NCI-H345 treated with DMSO at 0.1 percent for 48 hours (cell line): ENCODE data around the gene ESPL1.

Experiments
- DNase-seq: peaks from one replicate; lab custom pipeline; 2025; ENCODE audit not compliant: unreplicated experiment; lab: John Stamatoyannopoulos, UW

The ESPL1 gene

DNA sequence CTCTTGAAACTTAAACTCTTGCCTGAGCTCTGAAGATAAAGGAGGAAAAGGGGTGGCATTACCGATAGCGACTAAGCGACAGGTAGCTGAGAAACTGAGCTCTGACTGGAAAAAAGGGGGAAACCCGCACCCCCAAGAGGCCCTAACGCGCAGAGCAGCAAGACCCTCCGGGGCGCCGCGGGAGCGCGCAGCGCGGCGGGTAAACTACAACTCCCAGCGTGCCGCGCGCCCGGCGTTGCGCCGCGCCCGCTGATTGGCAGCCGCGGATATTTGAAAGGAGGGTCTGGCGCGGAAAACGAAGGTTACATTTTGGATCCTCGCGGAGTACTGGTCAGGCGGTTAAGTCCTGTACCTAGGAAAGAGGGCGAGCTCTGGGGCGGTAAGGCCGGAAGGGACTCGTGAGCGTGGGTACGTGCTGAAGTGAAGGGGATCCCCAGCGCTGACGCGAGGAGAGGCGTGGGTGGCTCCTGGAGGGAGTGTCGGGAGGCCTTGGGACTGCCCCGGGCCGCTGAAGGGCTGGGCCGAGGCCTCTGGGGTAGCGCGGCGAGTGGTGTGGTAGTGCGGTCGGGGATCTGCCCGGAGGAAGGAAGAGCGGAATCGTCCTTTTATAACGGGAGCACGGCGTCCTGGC, at the start of gene ESPL1:
Gene ESPL1 (plus strand): TSS at position 301 of the 631 bp plus-strand sequence. CDS start 468 bp downstream, outside the sequence.
- peak; percentile 51 for DNase-seq

DNA sequence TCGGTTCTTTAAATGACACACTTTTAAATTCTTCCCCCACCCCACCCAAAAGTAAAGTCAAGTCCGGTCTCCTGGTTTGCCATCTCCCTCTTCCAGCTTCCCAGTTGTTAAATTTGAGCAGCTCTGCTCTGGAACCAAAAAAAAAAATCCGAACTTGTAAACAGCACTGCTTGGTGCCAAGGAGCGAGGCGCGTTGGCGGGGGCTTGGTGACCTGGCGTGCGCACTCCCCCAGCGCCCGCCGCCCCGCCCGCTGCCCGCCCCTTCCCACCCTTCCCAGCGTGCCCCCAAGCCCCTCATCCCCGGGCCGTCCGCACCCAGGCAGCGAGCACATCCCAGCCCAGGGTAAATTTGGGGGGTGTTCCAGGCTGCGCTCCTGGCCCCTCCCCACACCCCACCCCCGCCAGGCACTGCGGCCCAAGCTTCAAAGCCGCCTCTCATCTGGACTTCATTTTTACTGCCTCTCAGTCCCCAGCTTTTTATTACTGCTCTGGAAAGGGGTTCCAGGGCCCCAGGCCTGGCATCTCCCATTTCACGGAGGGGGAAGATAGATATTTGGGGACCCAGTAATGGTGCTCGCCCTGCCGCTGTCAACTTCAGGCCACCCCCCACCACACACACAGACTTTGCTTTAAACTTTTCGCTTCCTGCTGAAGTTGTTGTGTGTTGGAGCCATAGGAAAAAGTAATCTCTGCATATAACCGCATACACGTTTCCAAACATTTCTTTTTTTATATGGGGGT, 49.4 kb upstream of the ESPL1 start:
- no peak for DNase-seq

DNA sequence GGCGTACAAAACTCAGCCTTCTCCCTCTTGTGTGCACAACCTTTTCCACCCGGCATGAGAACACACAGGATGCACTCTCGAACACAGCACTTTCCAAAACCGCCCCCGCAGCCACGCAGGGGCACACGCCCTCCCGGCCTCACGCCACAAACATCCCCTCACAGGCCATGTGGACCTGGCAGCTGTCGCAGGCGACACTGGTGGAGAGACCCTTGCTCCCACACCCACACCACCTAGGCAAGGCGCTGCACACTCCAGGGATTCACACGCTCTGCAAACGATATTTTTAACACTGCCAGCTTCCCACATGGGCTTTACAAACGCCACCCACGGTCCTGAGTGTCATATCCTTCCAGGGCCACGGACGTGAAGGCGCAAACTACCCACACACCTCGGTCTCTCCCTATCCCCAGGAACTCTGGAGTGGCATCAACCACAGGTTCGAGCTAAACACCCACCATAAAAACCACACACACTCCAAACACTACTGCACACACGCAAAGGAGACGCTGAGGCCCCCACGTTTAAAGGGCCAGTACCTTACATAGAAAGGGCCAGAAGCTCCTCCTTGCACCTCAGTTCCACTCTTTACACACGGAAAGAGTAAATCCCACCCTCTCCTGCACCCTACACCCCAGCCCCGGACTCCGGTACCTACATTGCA, 48.7 kb upstream of the ESPL1 start:
- DNase-seq = no peak

- peak; percentile 36 for DNase-seq
Observed at GRCh38 chr12:53219956-53220693, 48.0 kb upstream of the ESPL1 start.

DNA sequence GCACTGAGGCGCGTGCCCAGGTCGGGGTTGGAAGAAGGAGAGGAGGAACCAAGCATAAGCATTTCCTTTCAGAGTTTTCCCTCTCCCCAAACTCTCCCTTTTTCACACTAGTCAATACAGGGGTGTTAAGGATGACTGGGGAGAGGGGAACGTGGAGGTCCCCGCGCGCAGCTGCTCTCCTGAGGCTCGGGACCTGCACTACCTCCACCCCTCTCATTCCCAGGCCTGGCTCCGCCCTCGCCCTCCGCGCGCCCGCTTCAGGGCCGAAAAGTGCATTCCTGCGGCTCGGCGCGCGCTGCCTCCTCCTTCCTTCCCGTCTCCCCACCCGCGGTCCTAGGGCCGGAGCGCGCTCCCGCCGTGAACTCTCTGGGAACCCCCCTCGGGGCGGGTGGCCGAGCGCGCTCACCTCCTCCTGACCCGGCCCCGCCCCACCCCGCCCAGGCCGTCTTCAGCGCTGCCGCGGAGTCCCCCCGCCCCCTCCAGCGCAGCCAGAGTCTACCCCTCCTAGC, 47.4 kb upstream of the ESPL1 start:
- DNase-seq = peak; percentile 66

DNA sequence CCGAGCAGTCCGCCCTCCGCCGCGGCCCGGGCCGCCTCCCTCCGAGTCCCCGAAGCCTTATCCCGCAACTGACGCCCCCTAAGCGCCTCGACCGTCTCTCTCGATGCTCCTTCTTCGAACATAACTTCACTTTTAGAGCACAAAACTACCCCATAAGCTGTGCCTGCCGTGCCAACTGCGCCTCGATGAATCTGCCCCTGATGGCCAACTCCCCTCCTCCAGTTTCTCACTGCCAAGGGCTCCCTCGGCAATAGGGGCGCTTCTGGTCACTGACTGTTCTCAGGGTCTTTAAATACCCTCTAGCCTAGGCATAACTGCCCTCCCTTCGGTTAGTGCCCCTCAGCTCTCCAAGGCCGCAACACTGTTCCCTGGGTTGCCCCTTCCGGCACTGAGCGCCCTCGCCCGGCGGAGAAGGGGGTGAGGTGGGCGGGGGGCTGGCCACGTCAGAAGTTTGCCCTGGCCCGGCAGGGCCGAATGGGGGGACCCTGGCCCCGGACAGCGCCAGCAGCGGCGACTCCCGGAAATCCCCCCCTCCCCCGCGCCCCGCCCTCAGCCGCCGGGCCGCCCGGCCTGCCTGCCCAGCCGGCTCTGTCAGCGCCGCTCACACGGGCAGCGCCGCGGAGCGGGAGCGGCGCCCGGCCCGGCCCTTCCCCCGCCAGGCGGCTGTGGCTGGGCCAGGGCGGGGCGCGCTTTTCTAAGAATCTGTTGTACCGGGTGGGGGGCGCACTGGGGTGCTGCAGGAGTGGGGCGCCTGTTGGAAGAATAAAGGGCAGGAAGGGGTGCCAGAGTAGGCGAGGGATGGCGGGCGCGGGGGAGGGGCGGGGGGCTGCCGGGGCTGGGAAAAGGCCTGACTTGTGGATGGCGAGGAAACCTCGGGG, 46.7 kb upstream of the ESPL1 start:
- DNase-seq = peak; percentile 40

- no peak for DNase-seq
Observed at GRCh38 chr12:53222170-53222721, 45.9 kb upstream of the ESPL1 start.

- no peak for DNase-seq
Observed at GRCh38 chr12:53222806-53223261, 45.3 kb upstream of the ESPL1 start.

DNA sequence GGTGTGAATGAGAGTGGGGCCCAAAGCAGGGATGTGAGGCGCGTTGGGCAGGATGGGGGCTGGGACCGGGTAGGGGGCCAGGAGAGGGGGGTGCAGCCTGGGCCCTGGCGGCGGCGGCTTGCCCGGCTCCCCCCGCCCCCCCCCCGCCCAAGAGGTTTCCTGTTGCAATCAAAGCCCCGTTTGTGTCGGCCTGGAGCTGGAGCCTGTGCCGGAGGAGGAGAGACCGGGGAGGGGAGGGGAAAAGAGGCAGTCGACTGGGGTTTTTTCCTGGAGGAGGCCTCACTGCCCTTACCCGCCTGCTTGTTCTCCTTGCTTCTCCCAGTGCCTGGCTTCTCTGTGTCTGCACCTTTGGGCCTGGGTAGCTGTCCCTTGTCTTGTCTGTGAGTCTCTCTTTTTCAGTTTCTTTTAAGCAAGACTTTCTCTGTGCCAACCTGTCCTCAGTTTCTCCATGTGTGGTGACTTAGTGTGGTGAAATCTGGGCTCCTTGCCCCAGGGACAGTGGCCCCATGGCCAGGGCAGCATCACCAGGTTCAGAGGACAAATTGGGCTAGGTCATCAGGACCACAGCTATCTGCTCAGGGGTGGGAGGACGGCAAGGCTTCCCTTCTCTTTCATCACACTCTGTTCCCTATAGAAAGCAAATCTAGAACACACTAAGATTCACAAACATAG, 44.6 kb upstream of the ESPL1 start:
- no peak for DNase-seq

DNA sequence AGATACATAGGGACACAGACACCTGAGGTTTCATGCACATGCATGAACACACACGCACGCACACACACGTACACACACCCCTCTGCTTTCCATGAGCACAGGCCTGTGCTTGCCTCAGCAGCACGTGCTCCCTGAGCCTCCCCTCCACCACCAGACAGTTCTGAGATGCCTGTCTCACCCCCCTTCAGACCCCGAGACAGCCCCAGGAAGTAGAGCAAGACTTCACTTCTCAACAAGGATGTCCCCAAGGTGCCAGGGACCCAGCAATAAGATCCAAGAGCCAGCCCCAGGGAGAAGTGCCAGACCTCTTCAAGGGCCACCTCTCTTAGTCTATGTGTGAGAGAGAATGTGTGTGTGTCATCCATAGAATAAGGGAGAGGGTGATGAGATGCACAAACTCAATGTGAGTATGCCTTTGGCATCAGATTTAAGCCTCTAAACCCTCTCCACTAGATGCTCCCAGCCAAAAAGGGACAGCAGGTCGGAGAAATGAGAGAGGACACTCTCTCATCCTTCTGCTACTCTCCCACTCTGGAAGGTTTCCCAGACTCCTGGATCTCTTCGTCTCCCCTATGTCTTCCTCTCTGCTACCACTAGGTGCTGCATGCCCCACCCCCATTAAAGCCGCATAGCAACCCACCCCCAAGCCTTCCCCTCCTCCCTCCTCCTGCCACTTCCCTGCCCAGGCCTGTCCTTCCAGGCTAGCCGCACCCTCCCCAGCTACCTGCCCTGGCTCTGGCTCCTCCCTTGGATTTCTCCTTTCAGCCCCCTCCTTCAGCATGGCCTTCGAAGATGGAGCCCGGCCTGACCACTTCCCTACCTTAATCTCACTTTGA, 43.8 kb upstream of the ESPL1 start:
- no peak for DNase-seq

GRCh38 chr12:53224897-53225634, 43.0 kb upstream of the ESPL1 start:
- DNase-seq = no peak

DNA sequence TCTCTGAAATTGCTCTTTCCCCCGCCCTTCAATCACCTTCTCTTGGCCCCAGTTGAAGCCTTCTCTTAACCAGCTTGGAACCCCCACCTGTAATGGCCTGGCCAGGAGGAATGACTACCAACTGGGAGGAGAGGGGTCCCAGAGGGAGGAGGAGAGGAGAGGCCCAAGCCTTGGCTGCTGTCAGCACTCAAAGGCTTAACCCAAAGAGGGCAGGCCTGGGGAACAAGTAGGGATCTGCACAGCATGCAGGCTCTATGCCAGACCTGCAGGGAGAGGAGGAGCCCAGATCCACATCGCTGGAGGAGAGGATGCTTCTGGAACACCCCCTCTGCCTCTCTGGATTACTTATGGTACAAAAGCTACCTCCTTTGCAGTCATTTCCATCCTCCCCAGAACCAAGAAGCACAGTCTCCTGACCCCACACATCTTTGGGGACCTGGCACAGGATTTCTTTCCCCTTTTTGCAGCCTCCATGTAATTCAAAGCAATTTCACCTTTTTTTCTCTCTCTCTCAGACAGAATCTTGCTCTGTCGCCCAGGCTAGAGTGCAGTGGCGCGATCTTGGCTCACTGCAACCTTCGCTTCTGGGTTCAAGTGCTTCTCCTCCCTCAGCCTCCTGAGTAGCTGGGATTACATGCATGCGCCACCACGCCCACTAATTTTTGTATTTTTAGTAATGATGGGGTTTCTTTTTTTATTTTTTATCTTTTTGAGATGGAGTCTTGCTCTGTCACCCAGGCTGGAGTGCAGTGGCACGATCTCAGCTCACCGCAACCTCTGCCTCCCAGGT, 42.3 kb upstream of the ESPL1 start:
- DNase-seq = no peak

GRCh38 chr12:53226815-53227214, 41.3 kb upstream of the ESPL1 start:
- no peak for DNase-seq

GRCh38 chr12:53227341-53227740, 40.8 kb upstream of the ESPL1 start:
- DNase-seq = no peak

DNA sequence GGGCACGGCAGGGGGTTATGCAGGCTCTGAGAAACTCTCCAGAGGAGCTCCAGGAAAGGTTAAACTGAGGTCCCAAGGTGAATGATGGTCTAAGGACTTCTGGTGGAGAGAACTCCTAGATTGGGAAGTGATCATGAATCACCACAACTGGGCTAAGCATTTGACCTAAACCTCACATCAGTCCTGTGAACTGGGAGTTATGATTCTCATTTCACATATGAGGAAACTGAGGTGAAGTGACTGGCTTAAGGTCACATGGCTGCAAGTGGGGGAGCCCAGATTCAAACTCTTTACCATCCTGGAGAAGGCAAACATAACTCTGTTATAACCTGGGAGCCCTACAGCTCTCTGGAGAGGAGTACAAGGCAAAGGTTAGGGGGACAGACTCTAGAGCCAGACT, 40.3 kb upstream of the ESPL1 start:
- no peak for DNase-seq

GRCh38 chr12:53229454-53229853, 38.6 kb upstream of the ESPL1 start:
- no peak for DNase-seq
